ENCODE data around the gene PPP1R12B.
"Not testable (repeated sequence)": the region's sequence is repeated elsewhere in the genome, so short reads cannot be mapped to it uniquely, and the experiment has no call there.

The PPP1R12B gene

GRCh38 chr1:202433155-202434043 is 84.9 kb downstream of the PPP1R12B start:
- Mint-ChIP-seq H3K4me3 (no peak overlapping the region), H3K36me3 (ENCODE audit: low read depth) (peaks cover 7% of the 10 kb centered on the region), H3K9me3 (no peaks in the 10 kb centered on the region), H3K27me3 (ENCODE audit: low read depth, poor library complexity) (no peaks in the 10 kb centered on the region), H3K4me1 (no peaks in the 10 kb centered on the region), H3K27ac (no peak overlapping the region)
- DNase-seq: no peak
- TF ChIP-seq, protein P1, sequence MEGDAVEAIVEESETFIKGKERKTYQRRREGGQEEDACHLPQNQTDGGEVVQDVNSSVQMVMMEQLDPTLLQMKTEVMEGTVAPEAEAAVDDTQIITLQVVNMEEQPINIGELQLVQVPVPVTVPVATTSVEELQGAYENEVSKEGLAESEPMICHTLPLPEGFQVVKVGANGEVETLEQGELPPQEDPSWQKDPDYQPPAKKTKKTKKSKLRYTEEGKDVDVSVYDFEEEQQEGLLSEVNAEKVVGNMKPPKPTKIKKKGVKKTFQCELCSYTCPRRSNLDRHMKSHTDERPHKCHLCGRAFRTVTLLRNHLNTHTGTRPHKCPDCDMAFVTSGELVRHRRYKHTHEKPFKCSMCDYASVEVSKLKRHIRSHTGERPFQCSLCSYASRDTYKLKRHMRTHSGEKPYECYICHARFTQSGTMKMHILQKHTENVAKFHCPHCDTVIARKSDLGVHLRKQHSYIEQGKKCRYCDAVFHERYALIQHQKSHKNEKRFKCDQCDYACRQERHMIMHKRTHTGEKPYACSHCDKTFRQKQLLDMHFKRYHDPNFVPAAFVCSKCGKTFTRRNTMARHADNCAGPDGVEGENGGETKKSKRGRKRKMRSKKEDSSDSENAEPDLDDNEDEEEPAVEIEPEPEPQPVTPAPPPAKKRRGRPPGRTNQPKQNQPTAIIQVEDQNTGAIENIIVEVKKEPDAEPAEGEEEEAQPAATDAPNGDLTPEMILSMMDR (IDR thresholded peaks at IDR 0.05): no peak

DNA sequence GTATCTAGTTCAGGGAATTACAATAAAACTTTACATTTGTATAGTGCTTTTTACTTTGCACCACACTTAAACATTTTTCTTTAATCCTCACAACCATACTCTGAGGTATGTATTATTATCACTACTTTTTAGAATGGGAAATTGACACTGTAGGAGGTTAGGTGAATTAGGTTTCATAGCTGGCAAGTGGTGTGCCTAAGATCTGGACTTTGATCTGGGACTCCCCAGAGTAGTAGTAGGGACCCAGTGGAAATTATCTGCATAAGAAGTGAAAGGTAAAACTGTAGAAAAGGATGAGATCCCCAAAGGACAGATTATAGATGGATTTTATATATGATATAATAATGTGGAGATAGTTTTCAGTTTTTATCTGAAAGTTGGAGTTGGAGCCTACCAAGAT is 85.6 kb downstream of the PPP1R12B start:
- H3K4me1 Mint-ChIP-seq: no peaks in the 10 kb centered on the region
- H3K9me3 Mint-ChIP-seq: no peaks in the 10 kb centered on the region
- no peak overlapping the region for H3K4me3 Mint-ChIP-seq
- DNase-seq: no peak
- H3K27me3 Mint-ChIP-seq (ENCODE audit: low read depth, poor library complexity): no peaks in the 10 kb centered on the region
- H3K27ac Mint-ChIP-seq: no peak overlapping the region
- H3K36me3 Mint-ChIP-seq (ENCODE audit: low read depth): peaks cover 7% of the 10 kb centered on the region
- TF ChIP-seq, protein P1 (IDR thresholded peaks at IDR 0.05): no peak

GRCh38 chr1:202438393-202439174 is 90.1 kb downstream of the PPP1R12B start:
- Mint-ChIP-seq H3K27ac (no peak overlapping the region), H3K9me3 (no peaks in the 10 kb centered on the region), H3K4me1 (no peaks in the 10 kb centered on the region), H3K4me3 (no peak overlapping the region), H3K36me3 (ENCODE audit: low read depth) (peaks cover 18% of the 10 kb centered on the region), H3K27me3 (ENCODE audit: low read depth, poor library complexity) (no peaks in the 10 kb centered on the region)
- TF ChIP-seq, protein P1 (IDR thresholded peaks at IDR 0.05): no peak
- DNase-seq: no peak

DNA sequence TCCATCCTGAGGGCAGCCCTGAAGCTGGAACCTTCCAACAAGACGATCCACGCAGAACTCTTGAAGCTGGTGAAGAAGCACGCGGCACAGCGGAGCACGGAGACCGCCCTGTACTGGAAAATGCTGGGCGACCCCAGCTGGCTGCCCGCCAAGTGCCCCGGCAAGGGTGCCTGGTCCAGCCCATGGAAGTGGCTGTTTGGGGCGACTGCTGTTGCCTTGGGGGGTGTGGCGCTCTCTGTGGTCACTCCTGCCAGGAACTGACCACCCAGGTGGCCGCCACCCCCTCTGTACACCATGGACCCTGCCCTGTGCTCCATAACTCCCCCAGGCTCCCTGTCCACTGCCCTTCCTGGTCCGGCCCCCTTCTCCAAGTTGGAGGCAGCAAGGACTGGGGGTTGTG is 90.8 kb downstream of the PPP1R12B start:
- no peaks in the 10 kb centered on the region for H3K27me3 Mint-ChIP-seq (ENCODE audit: low read depth, poor library complexity)
- no peak overlapping the region for H3K27ac Mint-ChIP-seq
- H3K4me3 Mint-ChIP-seq: no peak overlapping the region
- H3K4me1 Mint-ChIP-seq: no peaks in the 10 kb centered on the region
- H3K36me3 Mint-ChIP-seq (ENCODE audit: low read depth): peaks cover 19% of the 10 kb centered on the region
- TF ChIP-seq, protein P1 (IDR thresholded peaks at IDR 0.05): no peak
- H3K9me3 Mint-ChIP-seq: no peaks in the 10 kb centered on the region
- no peak for DNase-seq

GRCh38 chr1:202448140-202448539 is 99.6 kb downstream of the PPP1R12B start:
- H3K9me3 Mint-ChIP-seq; H3K4me1 Mint-ChIP-seq; DNase-seq; H3K4me3 Mint-ChIP-seq; H3K27ac Mint-ChIP-seq; H3K27me3 Mint-ChIP-seq (ENCODE audit: low read depth, poor library complexity): not testable (repeated sequence)
- H3K36me3 Mint-ChIP-seq (ENCODE audit: low read depth): peaks cover 49% of the 10 kb centered on the region

GRCh38 chr1:202451641-202452040 is 103.1 kb downstream of the PPP1R12B start:
- not testable (repeated sequence) for DNase-seq; H3K9me3 Mint-ChIP-seq; H3K27me3 Mint-ChIP-seq (ENCODE audit: low read depth, poor library complexity); H3K4me3 Mint-ChIP-seq; H3K4me1 Mint-ChIP-seq; H3K27ac Mint-ChIP-seq
- peaks cover 48% of the 10 kb centered on the region for H3K36me3 Mint-ChIP-seq (ENCODE audit: low read depth)
